OCI-LY1 (cell line): ENCODE measurements around the gene PLEKHM1.

Experiments used
- H2AFZ ChIP-seq: fragments of 200-600 bp; sonication (generic), shearing (Covaris generic); 2 replicates; pipeline ENCODE4 v1.6.0; 2014; ENCODE audit warnings: antibody characterized with exemption, mild to moderate bottlenecking, low read length
- H3F3A ChIP-seq: fragments of 200-600 bp; sonication (generic), shearing (Covaris generic); 2 replicates; pipeline ENCODE4 v1.6.0; 2014; ENCODE audit warnings: mild to moderate bottlenecking, antibody characterized with exemption, low read length, moderate library complexity; ENCODE audit not compliant: insufficient read depth
- H3K27ac ChIP-seq: fragments of 200-600 bp; sonication (generic); 2 replicates; pipeline ENCODE4 v1.5.1; 2014; ENCODE audit warnings: low read length, mixed run types, mild to moderate bottlenecking, low read depth; ENCODE audit not compliant: poor library complexity, severe bottlenecking
- H3K27me3 ChIP-seq: fragments of 200-600 bp; sonication (generic); 2 replicates; pipeline ENCODE4 v1.6.0; 2014; ENCODE audit warnings: antibody characterized with exemption, mild to moderate bottlenecking, low read length, moderate library complexity; ENCODE audit not compliant: insufficient read depth
- H3K36me3 ChIP-seq: fragments of 200-600 bp; sonication (generic); 2 replicates; pipeline ENCODE4 v1.6.1; 2014; ENCODE audit warnings: mild to moderate bottlenecking, antibody characterized with exemption, low read length, moderate library complexity, mixed read lengths; ENCODE audit not compliant: insufficient read depth
- H3K4me1 ChIP-seq: fragments of 200-600 bp; sonication (generic); 2 replicates; pipeline ENCODE4 v1.5.1; 2014; ENCODE audit warnings: mild to moderate bottlenecking, low read length, moderate library complexity; ENCODE audit not compliant: insufficient read depth, severe bottlenecking
- H3K4me2 ChIP-seq: fragments of 200-600 bp; sonication (generic), shearing (Covaris generic); 2 replicates; pipeline ENCODE4 v1.6.1; 2014; ENCODE audit warnings: low read length
- H3K4me3 ChIP-seq: fragments of 200-600 bp; sonication (generic); 2 replicates; pipeline ENCODE4 v1.5.1; 2014; ENCODE audit warnings: low read length, low read depth, mild to moderate bottlenecking, mixed read lengths; ENCODE audit not compliant: poor library complexity, severe bottlenecking
- H3K79me2 ChIP-seq: fragments of 200-600 bp; shearing (Covaris generic); 2 replicates; pipeline ENCODE4 v1.6.1; 2016; ENCODE audit warnings: mixed run types, low read length, mixed read lengths; ENCODE audit not compliant: insufficient read depth
- H3K9ac ChIP-seq: fragments of 200-600 bp; sonication (generic), shearing (Covaris generic); 2 replicates; pipeline ENCODE4 v1.6.1; 2014; ENCODE audit warnings: mild to moderate bottlenecking, low read length, mixed read lengths
- H3K9me2 ChIP-seq: fragments of 200-600 bp; sonication (generic), shearing (Covaris generic); 2 replicates; pipeline ENCODE4 v1.6.1; 2014; ENCODE audit warnings: low read depth, mild to moderate bottlenecking, low read length, mixed read lengths
- H3K9me3 ChIP-seq: fragments of 200-600 bp; shearing (Covaris generic); 2 replicates; pipeline ENCODE4 v1.6.1; 2014; ENCODE audit warnings: low read length, mixed read lengths
- H4K20me1 ChIP-seq: fragments of 200-600 bp; sonication (generic), shearing (Covaris generic); 2 replicates; pipeline ENCODE4 v1.6.0; 2016; ENCODE audit warnings: mild to moderate bottlenecking, low read length; ENCODE audit not compliant: insufficient read depth
- EZH2 ChIP-seq: fragments of 200-600 bp; sonication (generic), shearing (Covaris generic); IDR thresholded peaks from 2 replicates; pipeline ENCODE4 v1.8.0; 2017; ENCODE audit warnings: borderline replicate concordance, mixed run types, mild to moderate bottlenecking, antibody characterized with exemption, low read length, moderate library complexity, mixed read lengths
- TF ChIP-seq, protein P1 (sequence below): fragments of 200-600 bp; sonication (generic), shearing (Covaris generic); IDR thresholded peaks from 2 replicates; pipeline ENCODE4 v1.5.1; 2017; ENCODE audit warnings: mild to moderate bottlenecking, antibody characterized with exemption, low read length, moderate library complexity, mixed read lengths

Gene PLEKHM1

DNA sequence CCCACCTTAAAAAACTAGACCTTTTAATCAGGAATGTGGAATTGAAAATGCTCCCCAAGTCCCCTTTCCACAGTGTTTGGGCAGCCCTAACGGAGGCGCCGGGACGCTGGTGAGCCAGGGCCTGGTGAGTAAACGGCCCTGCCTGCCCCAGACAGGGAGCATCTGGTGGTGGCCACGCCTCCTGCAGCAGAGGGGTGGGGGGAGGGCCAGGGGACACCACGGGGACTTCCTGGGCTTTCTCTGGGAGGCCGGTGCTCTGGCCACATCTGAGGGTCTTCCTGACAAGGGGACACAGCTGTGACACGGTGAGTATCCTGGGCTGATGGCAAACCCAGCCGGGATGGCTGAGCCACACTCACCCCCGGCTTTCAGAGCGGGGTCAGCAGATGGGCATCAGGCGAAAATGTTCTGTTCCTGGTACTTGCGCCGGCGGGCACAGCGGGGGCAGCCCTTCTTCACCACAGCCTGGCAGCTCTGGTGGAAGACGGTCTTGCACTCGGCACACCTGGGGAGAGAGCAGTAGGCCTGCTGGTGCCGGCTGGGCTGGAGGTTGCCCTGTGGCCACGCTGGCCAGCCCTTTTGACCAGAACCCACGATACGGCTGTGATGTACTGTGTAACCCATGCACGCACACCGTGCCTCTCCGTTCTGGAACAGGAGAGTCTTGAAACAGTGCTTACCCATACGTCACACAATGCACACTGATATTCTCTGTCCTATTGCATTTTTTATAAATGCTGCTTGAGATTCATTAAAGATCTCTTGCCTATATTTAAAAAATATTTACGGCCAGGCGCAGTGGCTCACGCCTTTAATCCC lies 52.8 kb downstream of the PLEKHM1 start:
- Histone ChIP-seq H3K4me1 (peaks cover 11% of the 10 kb centered on the region), H3K9me3 (no peaks in the 10 kb centered on the region), H3K4me2 (no peak overlapping the region), H3K27ac (no peak overlapping the region), H3K27me3 (no peaks in the 10 kb centered on the region), H3K9me2 (no peaks in the 10 kb centered on the region), H2AFZ (no peak overlapping the region), H3K79me2 (no peaks in the 10 kb centered on the region), H3F3A (0 out of 2 replicates have a peak, but pooled peaks cover 3% of the 10 kb centered on the region), H3K4me3 (no peak overlapping the region), H3K9ac (no peak overlapping the region), H3K36me3 (peaks cover 10% of the 10 kb centered on the region; the same call in 1 of the 2 replicates), H4K20me1 (no peaks in the 10 kb centered on the region)
- no peak for TF ChIP-seq EZH2
- TF ChIP-seq, protein P1, sequence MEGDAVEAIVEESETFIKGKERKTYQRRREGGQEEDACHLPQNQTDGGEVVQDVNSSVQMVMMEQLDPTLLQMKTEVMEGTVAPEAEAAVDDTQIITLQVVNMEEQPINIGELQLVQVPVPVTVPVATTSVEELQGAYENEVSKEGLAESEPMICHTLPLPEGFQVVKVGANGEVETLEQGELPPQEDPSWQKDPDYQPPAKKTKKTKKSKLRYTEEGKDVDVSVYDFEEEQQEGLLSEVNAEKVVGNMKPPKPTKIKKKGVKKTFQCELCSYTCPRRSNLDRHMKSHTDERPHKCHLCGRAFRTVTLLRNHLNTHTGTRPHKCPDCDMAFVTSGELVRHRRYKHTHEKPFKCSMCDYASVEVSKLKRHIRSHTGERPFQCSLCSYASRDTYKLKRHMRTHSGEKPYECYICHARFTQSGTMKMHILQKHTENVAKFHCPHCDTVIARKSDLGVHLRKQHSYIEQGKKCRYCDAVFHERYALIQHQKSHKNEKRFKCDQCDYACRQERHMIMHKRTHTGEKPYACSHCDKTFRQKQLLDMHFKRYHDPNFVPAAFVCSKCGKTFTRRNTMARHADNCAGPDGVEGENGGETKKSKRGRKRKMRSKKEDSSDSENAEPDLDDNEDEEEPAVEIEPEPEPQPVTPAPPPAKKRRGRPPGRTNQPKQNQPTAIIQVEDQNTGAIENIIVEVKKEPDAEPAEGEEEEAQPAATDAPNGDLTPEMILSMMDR, result no peak

DNA sequence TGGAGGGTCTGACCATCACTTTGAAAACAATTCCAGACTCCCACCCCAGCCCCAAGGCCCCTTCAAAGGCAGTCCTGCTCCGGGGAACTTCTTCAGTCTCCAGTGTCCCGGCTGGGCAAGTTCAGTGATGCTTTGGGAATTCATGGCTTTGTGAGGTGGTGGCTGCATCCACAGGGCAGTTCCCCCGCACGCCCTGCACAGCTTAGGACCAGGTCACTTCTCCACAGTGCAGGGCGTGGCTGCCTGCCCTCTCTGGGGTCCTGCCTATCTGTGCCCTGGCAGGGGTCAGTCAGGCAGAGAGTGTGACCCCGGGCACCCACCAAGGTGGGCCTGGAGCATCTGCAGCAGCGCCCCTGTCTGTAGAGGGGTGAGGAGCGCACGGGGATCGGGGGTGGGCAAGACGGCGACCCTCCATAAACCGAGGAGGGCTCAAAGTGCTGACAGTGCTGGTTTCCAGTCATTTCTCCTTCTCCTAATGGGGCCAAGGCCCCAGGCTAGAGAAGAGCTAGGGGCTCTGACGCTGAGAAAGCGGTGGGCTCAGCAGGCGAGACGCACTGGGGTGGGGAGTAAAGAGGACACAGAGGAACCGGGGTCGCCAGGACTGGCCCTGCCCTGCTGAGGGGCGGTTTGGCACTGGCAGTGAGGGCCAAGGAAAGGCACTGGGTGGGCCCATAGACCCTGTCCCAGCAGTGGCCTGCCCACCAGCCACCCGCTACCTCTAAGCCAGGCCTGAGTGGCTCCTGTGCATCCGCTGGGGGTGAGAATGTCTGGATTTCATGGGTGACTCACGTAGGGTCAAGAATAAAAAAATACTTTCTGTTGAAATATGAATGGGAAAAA lies 53.7 kb downstream of the PLEKHM1 start:
- H3K9me3 ChIP-seq, result no peaks in the 10 kb centered on the region
- H4K20me1 ChIP-seq, result no peaks in the 10 kb centered on the region
- no peak overlapping the region for H2AFZ ChIP-seq
- no peak overlapping the region for H3K4me2 ChIP-seq
- no peak overlapping the region for H3K4me3 ChIP-seq
- no peaks in the 10 kb centered on the region for H3K9me2 ChIP-seq
- H3F3A ChIP-seq, result 0 out of 2 replicates have a peak, but pooled peaks cover 3% of the 10 kb centered on the region
- TF ChIP-seq, protein P1, result no peak
- no peak for TF ChIP-seq EZH2
- no peak overlapping the region for H3K27ac ChIP-seq
- H3K79me2 ChIP-seq, result no peaks in the 10 kb centered on the region
- no peaks in the 10 kb centered on the region for H3K27me3 ChIP-seq
- no peak overlapping the region for H3K9ac ChIP-seq
- peaks cover 16% of the 10 kb centered on the region for H3K4me1 ChIP-seq
- H3K36me3 ChIP-seq, result peaks cover 10% of the 10 kb centered on the region; the same call in 1 of the 2 replicates

DNA sequence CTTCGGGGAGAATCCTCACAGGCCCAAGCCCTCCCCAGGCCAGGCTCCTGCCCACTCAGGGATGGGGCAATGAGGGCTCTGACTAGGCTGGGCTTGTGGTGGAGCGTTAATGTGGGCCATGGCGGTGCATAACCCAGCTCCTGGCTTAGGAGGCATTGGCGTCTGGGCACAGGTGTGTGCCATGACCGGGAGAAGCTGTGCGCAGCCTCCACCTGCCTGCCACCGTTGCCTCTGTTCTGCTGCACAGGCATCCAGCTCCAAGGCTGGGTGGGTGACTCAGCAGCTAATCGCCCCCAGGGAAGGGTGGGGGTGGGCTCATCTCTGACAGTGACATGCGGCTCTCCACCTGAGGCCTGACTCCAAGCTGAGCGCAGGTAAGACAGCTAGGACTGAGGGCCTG lies 54.4 kb downstream of the PLEKHM1 start:
- H3K9ac ChIP-seq, result no peak overlapping the region
- peaks cover 10% of the 10 kb centered on the region; the same call in 1 of the 2 replicates for H3K36me3 ChIP-seq
- no peaks in the 10 kb centered on the region for H3K9me2 ChIP-seq
- no peak overlapping the region for H3K27ac ChIP-seq
- H3K27me3 ChIP-seq, result no peaks in the 10 kb centered on the region
- TF ChIP-seq, protein P1, result no peak
- no peak for TF ChIP-seq EZH2
- H3K4me1 ChIP-seq, result peaks cover 20% of the 10 kb centered on the region
- H3K4me2 ChIP-seq, result no peak overlapping the region
- H3F3A ChIP-seq, result 0 out of 2 replicates have a peak, but pooled peaks cover 3% of the 10 kb centered on the region
- no peaks in the 10 kb centered on the region for H4K20me1 ChIP-seq
- H3K9me3 ChIP-seq, result no peaks in the 10 kb centered on the region
- H3K79me2 ChIP-seq, result no peaks in the 10 kb centered on the region
- no peak overlapping the region for H2AFZ ChIP-seq
- no peak overlapping the region for H3K4me3 ChIP-seq
